NCI-H1436 (cell line): ENCODE measurements around the gene NT5DC3.
A peak's percentile ranks its signal among the peaks of the same experiment; 100 is the strongest.

Source experiments
- DNase-seq: peaks from one replicate; lab custom pipeline; 2025; lab: John Stamatoyannopoulos, UW

NT5DC3 gene

DNA sequence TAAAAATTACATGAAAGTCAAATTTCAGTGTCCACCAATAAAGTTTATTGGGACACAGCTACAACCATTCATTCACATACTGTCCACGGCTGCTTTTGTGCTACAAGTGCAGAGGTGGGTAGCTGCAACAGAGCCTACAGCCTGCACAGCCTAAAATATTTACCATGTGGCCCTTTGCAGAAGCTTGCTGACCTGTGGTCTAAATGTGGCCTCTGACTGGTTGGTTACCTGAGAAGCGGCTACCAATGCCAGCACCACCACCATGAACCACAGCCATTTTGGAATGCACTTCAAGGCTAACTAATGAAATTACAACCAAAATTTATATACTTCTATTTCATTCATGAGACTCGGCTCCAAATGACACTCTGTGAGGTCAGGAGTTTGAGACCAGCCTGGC lies 58.6 kb downstream of the NT5DC3 start:
- DNase-seq: no peak

DNA sequence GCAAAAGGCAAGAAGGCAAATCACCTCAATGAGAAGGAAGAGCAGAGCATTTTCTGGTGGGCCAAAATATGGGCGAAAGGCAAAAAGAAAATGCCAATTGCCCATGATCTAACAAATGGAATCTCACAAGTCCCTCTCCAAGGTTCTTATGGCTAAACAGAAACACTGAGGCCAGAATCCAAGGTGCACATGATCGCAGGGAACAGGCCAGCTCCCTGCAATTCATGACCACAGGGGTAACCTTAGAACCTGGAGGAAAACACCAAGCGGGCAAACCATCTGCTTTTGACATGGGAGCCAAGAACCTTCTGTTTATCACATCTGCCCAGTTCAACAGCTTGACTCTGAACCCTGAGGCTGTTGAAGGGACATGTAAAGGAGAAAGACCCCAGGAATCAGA lies 60.0 kb downstream of the NT5DC3 start:
- no peak for DNase-seq

DNA sequence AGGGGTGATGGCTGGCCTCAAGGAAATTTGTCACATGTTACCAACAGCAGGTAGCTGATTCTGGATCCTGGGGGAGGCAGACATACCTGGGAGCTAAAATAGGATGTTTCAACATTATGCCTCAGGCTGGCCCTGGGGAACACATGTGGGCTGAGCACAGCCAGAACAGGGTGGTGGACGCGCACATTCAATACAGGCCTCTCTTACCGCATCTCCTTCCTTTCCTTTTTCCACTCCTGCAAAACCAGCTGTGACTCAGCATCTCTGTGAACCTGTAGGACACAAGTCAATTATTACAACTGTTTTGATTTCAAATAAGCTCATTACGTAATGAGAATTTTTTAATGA lies 61.0 kb downstream of the NT5DC3 start:
- DNase-seq: no peak

DNA sequence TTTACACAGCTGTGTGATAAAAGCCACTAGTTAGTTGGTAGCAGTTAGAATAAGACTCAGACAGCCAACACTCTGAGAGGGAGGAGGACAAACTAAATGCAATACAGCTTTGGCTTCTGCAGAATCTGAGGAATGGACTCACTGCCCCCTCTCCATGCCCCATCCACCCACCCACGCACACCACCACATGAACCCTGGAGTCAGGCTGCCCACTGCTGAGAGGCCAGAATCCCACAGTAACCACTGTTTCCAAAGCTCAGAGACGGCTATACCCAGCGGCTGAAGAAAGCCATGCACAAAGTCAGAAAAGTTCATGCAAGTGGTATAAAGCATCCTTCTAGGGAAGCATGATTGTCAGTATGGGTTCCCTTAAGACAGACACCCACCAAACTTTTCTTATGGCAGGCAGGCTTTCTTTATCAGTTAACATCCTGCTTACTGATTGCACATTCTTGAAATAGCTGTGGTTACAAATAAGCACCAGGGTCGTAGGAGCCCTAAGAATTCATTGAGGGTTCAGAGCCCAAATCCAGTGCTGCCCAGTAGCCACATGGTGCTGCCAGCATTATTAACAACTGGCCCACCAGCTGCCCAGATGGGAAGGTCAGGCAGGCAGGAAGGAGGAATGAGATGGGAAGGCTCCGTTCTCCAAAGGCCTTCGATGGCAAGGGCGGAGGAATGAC lies 61.5 kb downstream of the NT5DC3 start:
- DNase-seq: no peak

DNA sequence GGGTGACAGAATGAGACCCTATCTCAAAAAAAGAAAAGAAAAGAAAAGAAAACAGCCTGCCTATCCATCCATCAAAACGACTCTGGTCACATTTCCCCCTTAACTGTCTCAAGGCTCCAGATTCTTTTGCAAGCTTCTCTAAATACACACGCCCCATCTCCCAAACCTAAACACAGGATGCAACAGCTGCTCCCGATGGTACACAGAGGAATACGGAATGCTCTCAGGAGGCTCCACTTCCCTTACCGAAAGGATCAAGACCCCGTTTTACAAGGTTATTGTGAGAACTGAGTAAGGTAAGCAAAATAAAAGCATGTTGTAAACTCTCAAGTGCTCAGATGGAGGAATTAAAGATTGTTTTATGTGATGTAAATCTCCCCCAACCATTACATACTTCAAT lies 62.3 kb downstream of the NT5DC3 start:
- no peak for DNase-seq

DNA sequence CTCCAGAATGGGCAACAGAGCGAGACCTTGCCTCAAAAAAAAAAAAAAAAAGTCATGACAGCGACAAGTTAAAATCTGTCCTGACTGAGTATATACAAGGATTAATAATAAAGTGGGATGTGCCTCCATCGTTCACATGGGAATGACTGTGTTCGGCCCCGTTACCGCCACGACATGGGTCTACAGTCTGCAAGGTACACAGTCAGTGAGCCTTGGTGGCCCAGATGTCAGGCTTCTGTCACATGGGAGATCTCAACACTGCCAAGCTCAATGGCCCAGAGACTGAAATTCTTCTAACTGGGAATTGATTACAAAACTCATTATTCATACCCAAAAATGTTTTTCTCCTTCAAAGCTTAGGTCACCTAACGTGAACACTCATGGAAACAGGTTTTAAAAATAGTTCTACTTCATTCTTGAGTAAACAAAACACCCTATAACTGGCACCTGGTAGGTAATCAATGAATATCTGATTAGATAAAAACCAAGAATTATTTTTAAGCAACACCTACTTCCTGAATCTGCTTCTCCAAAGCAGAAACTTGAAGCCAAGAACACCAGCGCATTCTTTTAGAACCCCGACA lies 66.0 kb downstream of the NT5DC3 start:
- no peak for DNase-seq

DNA sequence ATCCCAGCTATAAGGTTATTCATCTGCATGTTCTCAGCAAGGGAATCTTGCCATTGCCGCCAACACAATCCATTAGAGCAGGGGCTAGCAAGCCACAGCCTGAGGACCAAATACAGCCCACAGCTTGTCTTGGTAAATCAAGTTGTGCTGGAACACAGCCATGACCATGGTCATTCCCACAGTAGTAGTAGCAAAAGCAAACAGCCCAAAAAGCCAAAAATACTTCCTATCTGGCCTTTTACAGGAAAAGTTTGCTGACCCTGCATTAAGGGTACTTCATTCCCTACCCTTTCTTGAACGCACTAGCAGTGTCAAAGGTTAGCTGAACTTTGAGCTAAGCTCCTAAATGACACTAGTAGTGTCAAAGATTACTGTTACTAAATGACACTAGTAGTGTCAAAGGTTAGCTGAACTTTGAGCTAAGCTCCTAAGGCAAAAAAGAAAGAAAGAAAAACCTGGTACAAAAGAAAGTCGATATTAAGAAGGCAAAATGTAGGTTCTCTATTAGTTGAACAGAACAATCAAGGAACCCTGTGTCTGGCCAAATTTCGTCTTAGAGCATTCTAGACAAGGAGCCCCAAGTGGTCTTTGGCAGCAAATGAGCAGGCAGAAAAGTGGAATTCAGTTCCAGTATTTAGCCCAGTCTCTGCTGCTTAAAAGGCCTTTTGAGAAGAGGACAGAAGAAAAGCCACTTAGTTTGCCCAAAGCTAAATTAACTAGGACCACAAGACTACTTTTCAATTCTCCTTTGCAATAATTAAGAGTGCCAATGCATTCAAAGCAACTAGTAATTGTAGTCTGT lies 67.7 kb downstream of the NT5DC3 start:
- DNase-seq: no peak

DNA sequence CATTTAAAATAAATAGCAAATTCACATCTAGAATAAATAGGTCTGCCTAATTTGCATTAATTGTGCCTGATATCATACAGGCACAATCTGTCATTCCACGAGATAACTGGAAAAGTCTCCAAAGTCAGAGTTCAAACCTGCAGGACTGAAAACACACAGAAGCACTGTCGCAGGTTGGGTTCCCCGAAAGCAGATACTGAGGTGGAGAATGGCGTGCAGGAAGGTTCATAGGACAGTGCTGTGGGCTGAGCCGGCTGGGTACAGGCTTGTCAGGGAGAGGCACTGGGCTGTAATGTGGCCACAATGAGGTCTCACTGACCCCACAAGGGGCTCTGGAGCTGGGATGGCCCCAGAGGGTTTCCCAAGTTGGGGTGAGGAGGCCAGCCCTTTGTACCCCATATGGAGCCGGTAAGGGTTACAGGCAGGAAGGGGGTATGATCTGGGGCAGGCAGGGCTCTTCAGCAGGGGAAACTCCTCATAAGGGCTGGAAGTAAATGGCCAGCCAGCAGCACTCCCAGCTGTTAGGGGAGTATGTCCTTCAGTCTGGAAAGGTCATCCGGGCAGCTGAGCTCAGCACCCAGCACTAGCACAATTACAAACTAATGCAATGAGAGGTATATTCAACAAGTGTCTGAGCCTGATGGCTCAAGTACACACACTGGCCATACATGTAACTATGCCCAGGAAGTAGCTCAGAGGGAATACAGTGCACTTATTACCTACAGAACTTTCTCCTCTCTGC lies 68.5 kb downstream of the NT5DC3 start:
- DNase-seq: no peak

DNA sequence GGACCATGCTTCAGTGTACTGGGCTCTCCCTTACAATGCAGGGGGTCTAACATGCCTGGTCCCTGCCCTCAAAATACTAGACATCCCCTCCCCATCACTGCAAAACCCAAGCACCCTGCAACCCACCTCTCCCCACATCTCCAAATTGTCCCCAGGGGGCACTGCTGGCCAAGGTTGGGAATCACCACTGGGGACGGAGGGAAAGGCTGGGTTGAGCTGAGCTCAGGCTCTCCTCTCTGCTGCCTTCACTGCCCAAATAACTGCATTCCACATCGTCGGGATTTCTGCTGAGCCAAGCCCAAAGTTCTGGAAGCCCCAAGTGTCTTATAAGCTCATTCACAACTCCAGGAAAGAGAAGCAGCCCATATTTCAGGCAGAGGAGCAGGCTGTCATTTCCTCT lies 69.6 kb downstream of the NT5DC3 start:
- peak; percentile 3 for DNase-seq

DNA sequence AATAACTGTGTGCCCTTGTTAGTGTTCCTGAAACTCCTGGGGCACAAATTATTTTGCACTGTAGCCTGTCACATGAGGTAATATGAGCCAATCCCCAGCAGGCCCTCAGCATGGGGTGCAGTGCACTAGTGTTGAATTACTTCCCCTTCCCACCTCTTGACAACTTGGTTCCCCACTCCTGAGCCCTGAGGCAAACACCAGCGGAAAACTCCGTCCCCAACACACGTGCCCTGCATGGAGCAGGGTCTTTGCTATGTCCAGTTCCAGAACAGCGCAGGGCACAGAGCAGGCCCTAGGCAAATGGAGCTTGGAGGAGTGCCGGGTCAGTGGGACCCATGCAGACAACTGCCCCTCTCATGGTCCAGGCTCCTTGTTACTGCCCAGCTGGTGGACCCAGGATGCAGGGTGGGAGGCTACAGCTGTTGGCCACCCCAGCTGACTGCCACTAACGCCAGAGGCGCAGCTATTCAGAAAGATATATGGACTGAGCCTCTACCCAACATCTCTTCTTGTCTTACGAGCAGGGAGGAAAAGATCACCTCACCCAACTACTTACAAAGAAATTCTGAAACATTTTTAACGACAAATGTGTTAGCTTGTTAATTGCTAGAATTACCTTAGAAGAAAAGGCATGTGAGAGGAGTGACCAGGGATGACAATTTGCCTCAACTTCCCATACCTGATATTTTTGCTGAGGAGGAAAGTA lies 71.6 kb downstream of the NT5DC3 start:
- DNase-seq: no peak

DNA sequence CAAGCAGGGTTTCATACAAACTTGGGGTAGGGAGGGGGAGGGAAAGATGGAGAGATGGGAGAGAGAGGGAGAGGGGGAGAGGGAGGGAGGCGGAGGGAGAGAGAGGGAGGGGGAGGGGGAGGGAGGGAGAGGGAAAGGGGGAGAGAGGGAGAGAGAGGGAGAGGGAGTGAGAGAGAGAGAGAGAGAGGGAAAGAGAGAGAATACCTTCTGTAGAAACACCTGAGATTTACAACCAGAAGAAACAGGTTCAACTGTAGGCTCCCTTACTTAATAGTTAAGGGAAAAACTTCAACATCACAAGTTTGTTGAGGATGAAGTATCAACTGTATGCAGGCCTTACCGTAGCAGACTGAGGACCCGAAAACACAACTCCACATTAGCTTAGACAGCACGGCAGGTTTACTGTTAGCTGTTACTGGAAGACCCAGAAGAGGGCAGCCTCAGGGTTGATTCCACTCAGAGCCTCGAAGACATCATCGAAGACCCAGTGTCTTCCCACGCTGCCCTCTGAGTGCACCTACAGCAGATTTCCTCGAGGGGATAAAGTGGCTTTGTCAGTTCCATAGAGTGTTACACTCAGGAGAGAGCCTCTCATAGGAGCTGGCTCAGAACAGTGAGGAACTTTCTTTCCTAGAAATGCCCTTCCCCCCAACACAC lies 72.4 kb downstream of the NT5DC3 start:
- peak; percentile 4 for DNase-seq

DNA sequence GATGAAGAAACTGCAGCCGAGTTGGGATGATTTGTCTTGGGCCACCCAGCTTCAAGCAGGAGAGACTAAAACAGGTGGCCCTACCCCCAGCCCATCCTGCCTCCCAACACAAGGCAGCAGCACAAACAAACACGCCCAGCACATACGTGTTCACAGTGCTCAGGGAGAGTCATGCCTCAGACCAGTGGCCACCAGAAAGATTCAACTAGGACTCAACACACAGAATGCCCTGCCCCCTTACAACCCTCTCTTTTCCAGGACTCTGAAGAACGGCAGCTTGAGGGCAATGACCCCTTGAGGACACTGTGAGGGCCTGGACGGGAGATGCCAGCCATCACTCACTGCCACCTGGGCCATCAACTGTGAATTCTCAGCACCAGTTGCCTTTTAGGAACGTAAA lies 75.0 kb downstream of the NT5DC3 start:
- DNase-seq: no peak

DNA sequence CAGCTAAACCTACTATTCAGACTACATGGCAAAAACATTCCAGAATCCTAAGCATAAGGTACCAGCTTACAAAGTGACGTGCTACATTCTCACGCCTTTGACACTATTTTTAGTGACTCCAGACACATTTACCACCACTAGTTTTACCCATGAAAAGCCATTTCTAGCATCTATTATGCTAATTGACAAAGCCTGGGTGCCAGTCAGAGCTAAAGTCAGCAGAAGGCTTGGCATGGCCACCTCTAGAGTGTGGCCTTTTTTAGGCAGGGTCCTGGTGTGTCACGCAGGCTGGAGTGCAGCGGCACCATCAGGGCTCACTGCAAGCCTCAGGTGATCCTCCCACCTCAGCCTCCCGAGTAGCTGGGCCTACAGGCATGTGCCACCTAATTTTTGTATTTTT lies 75.7 kb downstream of the NT5DC3 start:
- no peak for DNase-seq

DNA sequence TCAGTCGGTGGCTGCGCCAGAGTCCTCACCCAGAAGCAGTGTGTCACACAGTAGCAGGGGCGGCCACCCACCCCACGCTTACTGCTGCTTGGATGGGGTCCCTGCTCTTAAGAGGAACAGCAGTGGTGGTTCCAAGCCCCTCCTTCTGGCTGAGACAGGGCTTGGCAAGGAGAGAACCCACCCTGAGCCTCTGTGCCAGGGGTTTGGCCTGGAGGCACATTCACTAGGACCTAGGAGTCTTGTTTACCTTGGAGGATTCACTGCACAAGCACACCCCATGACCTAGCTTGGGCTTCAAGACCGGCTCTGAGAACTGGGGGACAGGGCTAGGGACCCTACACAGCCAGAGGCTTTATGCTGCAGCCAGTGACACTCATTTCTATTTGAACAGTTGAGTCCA lies 78.6 kb downstream of the NT5DC3 start:
- DNase-seq: no peak

DNA sequence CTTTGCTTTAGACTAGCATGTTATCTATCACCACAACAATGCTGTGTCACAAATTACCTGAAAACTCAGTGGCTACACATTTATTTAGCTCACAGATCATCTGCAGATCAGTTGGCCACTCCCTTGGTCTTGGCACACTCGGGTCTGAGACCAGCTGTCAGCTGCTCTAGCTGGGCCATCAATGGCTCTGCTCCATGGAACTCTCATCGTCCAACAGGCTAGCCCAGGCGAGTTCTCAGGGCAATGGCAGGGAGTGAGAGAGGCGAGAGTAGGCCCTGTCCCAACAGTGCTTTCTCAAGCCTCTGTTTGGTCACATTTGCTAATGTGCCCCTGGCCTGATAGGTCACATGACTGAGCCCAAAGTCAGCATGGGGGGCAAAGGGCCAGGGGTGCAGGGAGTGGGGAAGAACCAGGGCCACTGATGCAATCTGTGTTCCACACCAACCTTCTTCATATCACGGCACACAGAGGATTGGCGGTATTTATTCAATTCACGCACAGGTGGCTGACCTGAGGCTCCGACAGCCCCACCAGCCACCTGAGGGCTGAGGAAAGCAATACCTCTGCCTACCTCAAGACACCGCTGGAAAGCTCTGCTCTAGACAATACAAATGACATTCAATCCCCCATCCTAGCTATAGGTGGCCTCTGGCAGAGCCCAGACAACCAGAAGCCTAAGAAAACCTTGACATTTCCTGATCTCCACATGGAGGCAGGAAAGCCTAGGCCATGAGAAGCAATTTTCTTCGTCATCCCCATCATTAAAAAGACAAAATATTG lies 82.5 kb downstream of the NT5DC3 start:
- DNase-seq: no peak

DNA sequence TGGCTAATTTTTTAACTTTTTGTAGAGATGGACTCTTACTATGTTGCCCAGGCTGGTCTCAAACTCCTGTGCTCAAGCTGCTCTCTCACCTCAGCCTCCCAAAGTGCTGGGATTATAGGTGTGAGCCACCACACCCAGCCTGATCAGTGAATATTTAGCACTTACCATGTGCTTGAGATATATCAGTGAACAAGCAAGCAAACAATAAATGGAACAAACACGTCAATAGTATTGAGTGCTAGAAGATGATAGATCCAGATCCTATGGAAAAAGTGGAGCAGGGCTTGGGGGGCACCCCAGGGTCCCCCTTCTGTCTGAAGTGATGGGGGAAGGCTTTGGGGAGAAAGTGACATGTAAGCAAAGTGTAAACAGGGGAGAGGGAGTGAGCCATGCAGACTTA lies 83.8 kb downstream of the NT5DC3 start:
- DNase-seq: no peak

DNA sequence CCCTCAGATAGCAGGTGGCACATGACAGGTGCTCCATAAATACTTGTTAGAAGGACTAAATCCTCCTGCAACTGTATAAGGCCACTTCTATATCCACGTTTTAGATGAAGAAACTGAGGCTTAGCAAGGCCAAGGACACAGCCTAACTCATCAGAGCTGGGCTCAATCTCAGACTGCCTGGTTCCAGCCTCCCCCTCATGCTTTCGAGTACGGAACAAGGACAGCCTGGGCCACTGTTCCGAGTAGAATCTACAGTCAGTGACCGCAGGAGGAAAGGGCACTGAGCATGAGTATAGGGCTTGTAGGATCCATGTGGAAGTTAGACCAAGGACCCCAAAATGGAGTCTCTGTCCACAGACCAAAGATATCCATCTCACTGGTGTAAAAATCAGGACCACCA lies 84.6 kb downstream of the NT5DC3 start:
- DNase-seq: no peak

DNA sequence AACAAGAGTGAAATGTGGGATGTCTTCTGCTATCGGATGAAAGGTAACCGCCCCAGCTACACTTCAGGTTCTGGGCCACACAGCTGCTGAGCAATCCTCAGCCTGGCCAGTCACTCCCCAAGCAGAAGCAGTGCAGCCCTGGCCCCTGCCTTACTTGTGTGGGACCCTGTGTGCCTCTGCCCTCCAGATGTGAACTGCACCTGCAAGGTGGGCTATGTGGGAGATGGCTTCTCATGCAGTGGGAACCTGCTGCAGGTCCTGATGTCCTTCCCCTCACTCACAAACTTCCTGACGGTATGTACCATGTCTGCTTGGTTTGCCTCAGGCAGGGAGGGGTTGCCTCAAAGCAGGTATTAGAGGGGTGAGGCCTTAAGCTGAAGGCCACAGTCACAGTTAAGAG lies 85.6 kb downstream of the NT5DC3 start:
- DNase-seq: no peak

DNA sequence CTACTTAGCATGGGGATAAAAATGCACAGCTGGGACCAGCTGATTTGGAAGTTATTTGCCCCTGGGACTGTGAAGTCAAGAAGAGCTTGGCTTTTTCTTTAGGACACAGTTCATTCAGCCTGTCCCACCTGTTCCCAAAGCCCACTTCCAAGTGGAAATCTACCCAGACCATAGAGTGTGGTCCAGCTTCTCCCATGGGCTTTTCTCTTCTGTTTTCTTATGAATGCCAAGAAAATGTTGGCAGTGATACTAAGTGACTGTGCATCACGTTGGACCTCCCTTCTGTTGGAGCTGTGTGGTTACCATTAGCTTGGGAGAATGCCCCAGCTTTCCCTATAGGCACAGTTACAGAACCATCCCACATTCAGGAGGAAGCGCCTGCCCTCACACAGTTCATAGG lies 89.4 kb downstream of the NT5DC3 start:
- DNase-seq: no peak

DNA sequence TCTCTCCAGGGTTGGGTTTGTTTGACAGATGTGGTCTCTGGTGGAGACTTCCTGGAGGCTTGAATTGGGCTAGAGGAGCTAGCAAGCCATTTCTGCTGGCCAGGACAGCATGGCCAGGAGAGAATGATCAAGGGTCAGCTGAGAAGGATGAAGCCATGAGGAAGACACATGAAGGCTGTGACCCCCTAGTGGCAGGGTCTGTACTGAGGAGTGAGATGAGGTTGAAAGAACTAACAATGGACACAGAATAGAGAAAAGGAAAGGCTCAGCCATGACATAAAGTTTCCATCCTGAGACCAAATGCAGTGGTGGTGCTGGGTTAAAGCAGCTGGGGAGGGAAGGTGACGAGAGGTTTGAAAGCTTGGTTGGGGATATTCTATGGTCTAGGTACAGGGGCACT lies 89.9 kb downstream of the NT5DC3 start:
- no peak for DNase-seq

DNA sequence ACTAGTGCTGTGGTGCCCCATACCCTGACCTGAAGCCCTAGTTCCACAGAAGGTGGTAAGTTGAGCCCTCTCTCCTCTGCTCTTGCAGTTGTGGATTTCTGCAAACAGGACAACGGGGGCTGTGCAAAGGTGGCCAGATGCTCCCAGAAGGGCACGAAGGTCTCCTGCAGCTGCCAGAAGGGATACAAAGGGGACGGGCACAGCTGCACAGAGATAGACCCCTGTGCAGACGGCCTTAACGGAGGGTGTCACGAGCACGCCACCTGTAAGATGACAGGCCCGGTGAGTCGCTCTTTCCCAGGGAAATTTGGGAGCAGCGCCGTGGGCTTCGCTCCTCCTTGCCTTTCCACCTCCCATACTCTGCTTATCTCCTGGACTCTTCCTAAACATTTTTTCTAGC lies 92.2 kb downstream of the NT5DC3 start:
- DNase-seq: no peak
